B cell (primary cell): Measurements from ENCODE around the gene ZNF627.

Experiments used
- EZH2 ChIP-seq: IDR thresholded peaks from 2 replicates; pipeline ENCODE4 v1.6.1; 2012; ENCODE audit warnings: borderline replicate concordance, low read depth, mild to moderate bottlenecking, moderate library complexity, low read length; ENCODE audit not compliant: insufficient read depth, poor library complexity, severe bottlenecking
- TF ChIP-seq, protein P1 (sequence below): fragments of 200-600 bp; IDR thresholded peaks from one replicate; pipeline ENCODE4 v1.8.0; 2022; ENCODE audit warnings: antibody characterized with exemption, mild to moderate bottlenecking

DNA sequence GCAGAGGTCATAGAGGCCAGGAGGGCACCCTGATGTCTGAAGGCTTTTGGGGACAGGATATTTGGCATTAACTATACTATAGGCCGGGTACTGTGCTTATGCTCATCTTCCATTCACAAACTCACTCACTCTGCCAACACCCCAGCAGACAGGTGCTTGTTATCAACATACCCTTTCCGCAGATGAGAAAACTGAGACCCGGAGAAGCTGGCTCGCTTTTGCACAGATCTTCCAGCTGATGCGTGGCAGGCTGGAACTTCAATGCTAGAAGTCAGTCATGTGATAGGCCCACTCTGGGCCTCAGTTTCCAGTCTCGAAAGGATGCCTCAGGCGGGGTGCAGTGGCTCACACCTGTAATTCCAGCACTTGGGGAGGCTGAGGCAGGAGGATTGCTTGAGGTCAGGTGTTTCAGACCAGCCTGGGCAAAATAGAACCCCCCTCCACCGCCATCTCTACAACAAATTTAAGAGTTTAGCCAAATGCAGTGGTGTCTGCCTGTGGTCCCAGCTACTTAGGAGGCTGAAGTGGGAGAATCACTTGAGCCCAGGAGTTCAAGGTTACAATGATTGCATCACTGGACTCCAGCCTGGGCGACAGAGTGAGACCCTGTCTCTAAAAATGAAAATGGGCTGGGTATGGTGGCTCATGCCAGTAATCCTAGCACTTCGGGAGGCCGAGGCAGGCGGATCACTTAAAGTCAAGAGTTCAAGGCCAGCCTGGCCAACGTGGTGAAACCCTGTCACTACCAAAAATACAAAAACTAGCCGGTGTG, 49.2 kb upstream of the ZNF627 start:
- TF ChIP-seq, protein P1, sequence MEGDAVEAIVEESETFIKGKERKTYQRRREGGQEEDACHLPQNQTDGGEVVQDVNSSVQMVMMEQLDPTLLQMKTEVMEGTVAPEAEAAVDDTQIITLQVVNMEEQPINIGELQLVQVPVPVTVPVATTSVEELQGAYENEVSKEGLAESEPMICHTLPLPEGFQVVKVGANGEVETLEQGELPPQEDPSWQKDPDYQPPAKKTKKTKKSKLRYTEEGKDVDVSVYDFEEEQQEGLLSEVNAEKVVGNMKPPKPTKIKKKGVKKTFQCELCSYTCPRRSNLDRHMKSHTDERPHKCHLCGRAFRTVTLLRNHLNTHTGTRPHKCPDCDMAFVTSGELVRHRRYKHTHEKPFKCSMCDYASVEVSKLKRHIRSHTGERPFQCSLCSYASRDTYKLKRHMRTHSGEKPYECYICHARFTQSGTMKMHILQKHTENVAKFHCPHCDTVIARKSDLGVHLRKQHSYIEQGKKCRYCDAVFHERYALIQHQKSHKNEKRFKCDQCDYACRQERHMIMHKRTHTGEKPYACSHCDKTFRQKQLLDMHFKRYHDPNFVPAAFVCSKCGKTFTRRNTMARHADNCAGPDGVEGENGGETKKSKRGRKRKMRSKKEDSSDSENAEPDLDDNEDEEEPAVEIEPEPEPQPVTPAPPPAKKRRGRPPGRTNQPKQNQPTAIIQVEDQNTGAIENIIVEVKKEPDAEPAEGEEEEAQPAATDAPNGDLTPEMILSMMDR, result no peak
- no peak for TF ChIP-seq EZH2
